Esophagus squamous epithelium (tissue), 5 donors: Measurements from ENCODE around the gene KLK12. TPM values are rescaled to one million over a fixed set of nuclear protein-coding genes. Genes with fewer than 3 reads are reported as not detected.

Experiments used
- DNase-seq: peaks from one replicate; lab custom pipeline; 2025; lab: John Stamatoyannopoulos, UW
- H3K27ac ChIP-seq, 4 donors: fragments of 200-600 bp; sonication (generic); one replicate each; pipeline ENCODE4 v1.5.1; 2016 to 2019; ENCODE audit warnings: mild to moderate bottlenecking in 1 of 4
- H3K27me3 ChIP-seq, 4 donors: fragments of 200-600 bp; sonication (generic); 1 replicate in 3 of 4; 2 replicates in 1 of 4; pipeline versions ENCODE4 v1.5.1 to v1.6.0; 2017 to 2021; ENCODE audit warnings: antibody characterized with exemption in 1 of 4
- H3K36me3 ChIP-seq, 3 donors: fragments of 200-600 bp; sonication (generic); one replicate each; pipeline ENCODE4 v1.5.1; 2016 to 2019
- H3K4me1 ChIP-seq, 3 donors: fragments of 200-600 bp; sonication (generic); one replicate each; pipeline ENCODE4 v1.5.1; 2017 to 2019
- H3K4me3 ChIP-seq, 4 donors: fragments of 200-600 bp; sonication (generic); 1 replicate in 3 of 4; 2 replicates in 1 of 4; pipeline ENCODE4 v1.5.1; 2016 to 2019; ENCODE audit warnings: mild to moderate bottlenecking in 2 of 4, moderate library complexity in 1 of 4
- H3K9me3 ChIP-seq, 3 donors: fragments of 200-600 bp; sonication (generic); one replicate each; pipeline ENCODE4 v1.5.1; 2016 to 2019
- POLR2A ChIP-seq, 4 donors: fragments of 450-650 bp; IDR thresholded peaks; one replicate each; pipeline ENCODE4 v1.6.1; 2017; ENCODE audit warnings: antibody characterized with exemption in 4 of 4, mild to moderate bottlenecking in 4 of 4, moderate library complexity in 3 of 4
- WGBS, 2 donors: methylation state at CpG; one replicate each; pipeline ENCODE4 v1.1.5; 2018; 5-methylcytosine and 5-hydroxymethylcytosine counted together
- intact Hi-C: fragments of 100-400 bp; cut with DNase I; formaldehyde crosslinking; loops from one replicate; pipeline ENCODE4 v1.15.0; 2022
- total RNA-seq, 4 donors: library from RNA; depleted of rRNA; stranded (reverse); fragments of >200 nt; gene quantifications; one replicate each; pipeline ENCODE4 v1.1.0, GENCODE V29; 2016
- TF ChIP-seq, protein P1 (sequence below), 6 experiments: fragments of 450-650 bp in 4 of 6; fragments of 200-600 bp in 2 of 6; sonication (generic) in 2 of 6; IDR thresholded peaks; one replicate each; pipeline ENCODE4 v1.5.1; 2016 to 2019; ENCODE audit warnings: antibody characterized with exemption in 6 of 6, mild to moderate bottlenecking in 4 of 6, moderate library complexity in 4 of 6
- donor health status: DM: yes; HTN: yes; CAD: no.

The KLK12 gene
- total RNA-seq, 4 donors from 2014 or later, result 16.2 to 231 (median 115) TPM

- H3K9me3 ChIP-seq, result no peaks in the 10 kb centered on the region
- TF ChIP-seq, protein P1, sequence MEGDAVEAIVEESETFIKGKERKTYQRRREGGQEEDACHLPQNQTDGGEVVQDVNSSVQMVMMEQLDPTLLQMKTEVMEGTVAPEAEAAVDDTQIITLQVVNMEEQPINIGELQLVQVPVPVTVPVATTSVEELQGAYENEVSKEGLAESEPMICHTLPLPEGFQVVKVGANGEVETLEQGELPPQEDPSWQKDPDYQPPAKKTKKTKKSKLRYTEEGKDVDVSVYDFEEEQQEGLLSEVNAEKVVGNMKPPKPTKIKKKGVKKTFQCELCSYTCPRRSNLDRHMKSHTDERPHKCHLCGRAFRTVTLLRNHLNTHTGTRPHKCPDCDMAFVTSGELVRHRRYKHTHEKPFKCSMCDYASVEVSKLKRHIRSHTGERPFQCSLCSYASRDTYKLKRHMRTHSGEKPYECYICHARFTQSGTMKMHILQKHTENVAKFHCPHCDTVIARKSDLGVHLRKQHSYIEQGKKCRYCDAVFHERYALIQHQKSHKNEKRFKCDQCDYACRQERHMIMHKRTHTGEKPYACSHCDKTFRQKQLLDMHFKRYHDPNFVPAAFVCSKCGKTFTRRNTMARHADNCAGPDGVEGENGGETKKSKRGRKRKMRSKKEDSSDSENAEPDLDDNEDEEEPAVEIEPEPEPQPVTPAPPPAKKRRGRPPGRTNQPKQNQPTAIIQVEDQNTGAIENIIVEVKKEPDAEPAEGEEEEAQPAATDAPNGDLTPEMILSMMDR (IDR thresholded peaks at IDR 0.05), result no peak
- no peak for TF ChIP-seq POLR2A (IDR thresholded peaks at IDR 0.05)
- H3K27ac ChIP-seq, result peak overlapping the region in 1 of 4 donors; percentile 89
- intact Hi-C loops, result loop anchor here (5.0 kb wide), 1 partner anchor 83 kb away; no protein-coding TSS in a partner anchor
- 90 to 100% methylated on average over 3 to 7 of the region's 19 CpGs for WGBS, 2 donors
- H3K4me3 ChIP-seq, result no peak overlapping the region
- no peak for DNase-seq
- H3K4me1 ChIP-seq, result peaks cover 14 to 50% (median 17%) of the 10 kb centered on the region in 3 donors
- H3K27me3 ChIP-seq, result peaks cover 0 to 91% (median 2%) of the 10 kb centered on the region in 4 donors
- H3K36me3 ChIP-seq, result peaks cover 0 to 15% (median 0%) of the 10 kb centered on the region in 3 donors
Measured at GRCh38 chr19:51015691-51016267, 19.0 kb downstream of the KLK12 start.

DNA sequence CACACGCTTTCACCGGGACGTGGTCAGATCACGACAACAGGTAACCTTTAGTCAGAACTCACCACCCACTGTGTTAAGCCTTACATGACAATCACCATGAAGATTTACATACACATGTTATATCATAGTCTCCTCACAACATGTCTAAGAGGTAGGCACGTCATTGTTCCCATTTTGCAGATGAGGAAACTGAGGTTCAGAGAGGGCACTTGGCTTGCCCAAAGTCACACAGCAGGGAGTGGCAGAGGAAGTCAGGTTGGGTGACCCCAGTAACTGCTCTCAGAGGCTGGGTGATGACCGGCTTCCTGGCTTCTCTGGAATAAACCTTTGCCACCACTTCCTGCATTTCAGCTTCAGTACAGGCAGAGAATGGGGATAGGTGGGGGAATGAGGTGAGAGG, 20.6 kb downstream of the KLK12 start:
- peaks cover 0 to 90% (median 2%) of the 10 kb centered on the region in 4 donors for H3K27me3 ChIP-seq
- no peaks in the 10 kb centered on the region for H3K9me3 ChIP-seq
- intact Hi-C loops, result no loop called here
- peak overlapping the region in 3 of 4 donors; percentile 5 to 36 (median 9) for H3K27ac ChIP-seq
- WGBS, 2 donors, result 67 to 81% methylated on average over 5 to 6 of the region's 6 CpGs
- TF ChIP-seq, protein P1 (IDR thresholded peaks at IDR 0.05), result no peak
- TF ChIP-seq POLR2A (IDR thresholded peaks at IDR 0.05), result no peak
- H3K36me3 ChIP-seq, result peaks cover 0 to 15% (median 0%) of the 10 kb centered on the region in 3 donors
- no peak overlapping the region for H3K4me3 ChIP-seq
- peaks cover 8 to 50% (median 17%) of the 10 kb centered on the region in 3 donors for H3K4me1 ChIP-seq
- DNase-seq, result no peak

GRCh38 chr19:51012661-51013190, 22.1 kb downstream of the KLK12 start:
- intact Hi-C loops, result no loop called here
- no peaks in the 10 kb centered on the region for H3K9me3 ChIP-seq
- TF ChIP-seq POLR2A (IDR thresholded peaks at IDR 0.05), result no peak
- TF ChIP-seq, protein P1 (IDR thresholded peaks at IDR 0.05), result no peak
- WGBS, 2 donors, result 60 to 71% methylated on average over 7 to 9 of the region's 12 CpGs
- peaks cover 0 to 15% (median 0%) of the 10 kb centered on the region in 3 donors for H3K36me3 ChIP-seq
- peaks cover 0 to 80% (median 2%) of the 10 kb centered on the region in 4 donors for H3K27me3 ChIP-seq
- peak overlapping the region in 2 of 4 donors; percentile 36 to 44 for H3K27ac ChIP-seq
- no peak for DNase-seq
- H3K4me1 ChIP-seq, result peaks cover 8 to 38% (median 17%) of the 10 kb centered on the region in 3 donors
- no peak overlapping the region for H3K4me3 ChIP-seq

DNA sequence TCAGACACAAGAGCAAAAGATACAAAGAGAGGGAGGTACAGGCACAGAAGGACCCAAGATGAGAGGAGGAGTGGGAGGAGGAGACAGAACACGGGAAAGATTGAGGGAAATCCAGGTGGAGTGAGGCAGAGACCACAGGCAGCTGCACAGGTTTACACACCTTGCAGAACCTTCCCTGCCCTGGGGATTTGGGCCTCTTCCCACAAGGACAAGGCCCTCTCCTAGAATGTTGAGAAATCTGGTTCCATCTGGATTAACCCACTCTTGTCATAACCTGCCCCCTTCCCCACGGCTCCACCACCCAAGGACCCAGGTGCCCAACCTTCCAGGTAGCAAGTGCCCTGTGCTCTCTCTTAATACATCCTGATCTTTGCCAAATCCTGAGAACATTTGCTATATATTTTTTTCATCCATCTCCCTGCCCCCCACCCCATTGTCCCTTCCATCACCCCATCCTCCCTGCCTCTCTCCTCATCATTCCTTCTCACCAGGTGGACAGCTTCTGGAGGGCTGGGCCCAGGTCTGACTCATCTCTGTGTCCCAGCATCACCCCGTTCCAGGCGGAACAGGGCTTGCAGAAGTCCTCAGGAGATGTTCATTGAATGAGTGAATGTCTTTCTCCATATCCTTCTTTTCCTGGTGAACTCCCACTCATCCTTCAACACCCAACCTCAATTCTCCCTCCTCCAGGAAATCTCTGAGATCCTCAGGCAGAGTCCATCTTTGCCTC, 24.6 kb downstream of the KLK12 start:
- intact Hi-C loops, result no loop called here
- Histone ChIP-seq H3K27me3 (peaks cover 0 to 67% (median 0%) of the 10 kb centered on the region in 4 donors), H3K4me1 (peaks cover 3 to 25% (median 10%) of the 10 kb centered on the region in 3 donors), H3K9me3 (no peaks in the 10 kb centered on the region), H3K27ac (peak overlapping the region; percentile 28 to 63 (median 62)), H3K4me3 (no peak overlapping the region), H3K36me3 (peaks cover 0 to 10% (median 0%) of the 10 kb centered on the region in 3 donors)
- TF ChIP-seq, protein P1 (IDR thresholded peaks at IDR 0.05), result no peak
- no peak for TF ChIP-seq POLR2A (IDR thresholded peaks at IDR 0.05)
- no peak for DNase-seq
- WGBS, 2 donors, result 31 to 47% methylated on average over 4 of the region's 4 CpGs
